GM21576 (cell line): ENCODE measurements around the gene LTF.
"Not testable (repeated sequence)": the region's sequence is repeated elsewhere in the genome, so short reads cannot be mapped to it uniquely, and the experiment has no call there.

ENCODE experiments used
- ATAC-seq: cut with Tn5 transposase; IDR thresholded peaks from one replicate; pipeline ENCODE4 v1.9.1; 2021; ENCODE audit warnings: mild to moderate bottlenecking, moderate library complexity; ENCODE audit not compliant: unreplicated experiment

The LTF gene

DNA sequence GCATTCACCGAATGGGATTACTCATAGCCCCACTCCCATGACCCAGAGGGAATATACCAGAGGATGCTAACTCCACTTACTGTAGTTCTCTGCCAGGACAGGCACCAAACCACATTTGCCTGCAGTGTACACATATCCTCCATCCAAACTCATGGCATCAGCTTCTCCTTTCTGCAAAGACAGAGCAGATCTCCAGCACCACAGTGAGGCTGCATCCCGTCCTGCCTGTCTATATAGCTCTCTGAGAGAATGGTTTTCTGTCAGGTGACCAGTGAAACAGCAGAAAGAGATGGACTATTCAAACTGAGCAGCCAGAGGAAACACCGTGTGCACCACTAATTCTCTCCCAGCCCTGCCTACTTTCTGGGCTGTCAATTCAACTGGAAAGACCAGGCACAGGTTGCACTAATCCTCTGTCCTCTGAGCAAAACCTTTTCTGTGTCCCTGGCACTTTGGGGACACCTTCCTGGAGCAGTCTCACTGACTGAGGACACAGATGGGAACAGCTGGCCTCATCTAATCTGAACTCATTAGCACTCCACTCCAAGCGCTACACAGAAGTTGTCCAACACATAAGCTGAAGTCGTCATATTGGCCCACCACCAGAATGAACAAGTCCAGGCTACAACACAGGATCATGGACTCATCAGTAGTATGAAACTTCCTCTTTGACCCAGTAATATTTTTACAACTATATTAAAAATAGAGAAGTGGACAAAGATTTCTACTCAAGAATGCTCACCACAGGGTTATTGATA lies 17.3 kb downstream of the LTF start:
- no peak for ATAC-seq

DNA sequence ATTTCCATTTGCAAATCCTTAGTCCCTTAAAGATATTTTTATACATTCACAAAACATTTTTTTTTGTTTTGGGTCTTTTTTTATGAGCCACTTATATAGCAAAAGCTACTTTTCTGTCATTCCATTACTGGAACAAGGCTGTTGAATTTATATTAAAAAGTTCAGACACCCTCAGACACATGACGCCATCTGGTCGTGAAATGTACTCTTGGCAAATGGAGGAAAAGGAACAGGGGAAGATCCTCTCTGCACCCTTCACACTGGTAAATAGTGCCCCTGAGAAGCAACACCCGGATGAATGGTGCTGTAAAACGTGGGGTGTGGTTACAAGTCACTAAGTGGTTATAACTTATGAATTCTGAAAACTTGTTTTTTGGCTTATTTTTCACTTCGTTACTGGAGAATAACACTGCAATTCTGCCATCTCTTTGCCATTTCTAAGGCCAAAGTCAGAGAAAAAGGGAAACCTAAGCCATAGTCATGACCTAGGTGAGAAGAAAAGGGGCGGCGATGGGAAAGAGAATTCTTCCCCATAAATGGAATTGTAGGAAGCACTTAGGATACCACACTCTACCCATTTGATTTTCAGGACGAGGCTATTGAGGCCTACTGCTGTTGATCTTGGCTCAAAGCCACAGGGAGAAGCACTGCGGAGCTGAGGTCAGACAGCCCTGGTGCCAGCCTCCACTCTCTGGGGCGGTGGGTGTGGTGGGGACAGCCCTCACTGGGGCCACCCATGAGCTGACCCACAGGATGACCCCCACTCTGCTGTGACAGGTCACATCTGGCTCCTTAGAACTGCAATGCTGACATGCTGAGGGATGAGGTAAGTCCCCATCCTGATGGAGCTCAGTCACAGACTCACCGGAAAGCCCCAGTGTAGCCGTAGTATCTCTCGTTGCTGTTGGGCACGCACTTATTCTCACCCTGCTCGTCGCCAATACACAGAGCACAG lies 21.9 kb downstream of the LTF start:
- no peak for ATAC-seq

DNA sequence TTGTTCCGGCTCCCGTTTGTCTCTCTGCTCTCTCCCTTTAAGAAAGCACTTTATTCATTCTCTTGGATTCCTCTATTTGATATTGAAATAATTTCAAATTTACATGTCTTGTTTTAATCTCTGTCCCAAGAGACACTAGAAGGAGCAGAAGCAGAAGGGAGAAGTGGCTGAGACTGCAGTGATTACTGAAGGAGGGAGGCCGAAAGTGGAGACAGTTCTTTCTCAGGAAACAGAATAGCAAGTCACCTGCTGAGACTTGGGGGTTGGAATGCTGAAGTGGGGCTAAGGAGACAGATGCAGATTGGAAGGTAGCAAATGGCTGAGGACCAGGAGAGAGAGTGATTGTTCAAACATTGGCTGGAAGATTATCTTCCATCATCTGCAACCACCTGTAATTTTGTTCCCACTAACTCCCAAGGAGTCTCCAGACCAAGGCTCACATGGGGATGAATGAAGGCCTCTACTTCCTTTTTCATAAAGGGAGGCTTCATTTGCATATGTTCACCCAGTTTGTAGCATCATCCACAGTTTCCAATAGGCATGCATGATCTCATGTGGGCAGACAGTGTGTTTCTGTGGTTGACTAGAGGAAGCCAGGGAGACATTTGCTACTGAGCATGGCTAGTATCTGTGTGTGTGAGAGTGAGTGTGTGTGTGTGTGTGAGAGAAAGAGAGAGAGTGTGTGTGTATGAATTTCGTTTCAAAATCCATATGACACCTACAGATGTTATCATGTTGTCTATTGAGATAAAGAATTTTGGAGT lies 24.0 kb downstream of the LTF start:
- no peak for ATAC-seq

DNA sequence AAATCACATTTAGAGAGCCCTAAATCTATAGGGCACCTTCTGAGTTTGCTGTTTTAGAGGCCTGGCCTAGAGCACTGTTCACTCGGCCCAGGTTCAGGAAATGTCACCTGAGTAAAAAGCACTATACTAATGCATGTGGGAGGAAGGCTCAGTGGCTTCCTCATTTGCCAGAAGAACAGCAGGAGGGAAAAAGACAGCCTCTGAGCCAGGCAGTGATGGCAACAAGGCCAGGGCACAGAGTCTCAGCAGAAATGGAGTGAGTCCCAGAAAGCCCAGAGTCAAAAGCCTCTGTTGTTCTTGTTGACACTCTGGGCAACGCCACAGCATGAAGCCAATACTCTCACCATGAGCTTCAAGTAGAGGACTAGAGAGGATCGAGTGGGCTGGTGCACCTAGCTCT lies 25.9 kb downstream of the LTF start:
- no peak for ATAC-seq

DNA sequence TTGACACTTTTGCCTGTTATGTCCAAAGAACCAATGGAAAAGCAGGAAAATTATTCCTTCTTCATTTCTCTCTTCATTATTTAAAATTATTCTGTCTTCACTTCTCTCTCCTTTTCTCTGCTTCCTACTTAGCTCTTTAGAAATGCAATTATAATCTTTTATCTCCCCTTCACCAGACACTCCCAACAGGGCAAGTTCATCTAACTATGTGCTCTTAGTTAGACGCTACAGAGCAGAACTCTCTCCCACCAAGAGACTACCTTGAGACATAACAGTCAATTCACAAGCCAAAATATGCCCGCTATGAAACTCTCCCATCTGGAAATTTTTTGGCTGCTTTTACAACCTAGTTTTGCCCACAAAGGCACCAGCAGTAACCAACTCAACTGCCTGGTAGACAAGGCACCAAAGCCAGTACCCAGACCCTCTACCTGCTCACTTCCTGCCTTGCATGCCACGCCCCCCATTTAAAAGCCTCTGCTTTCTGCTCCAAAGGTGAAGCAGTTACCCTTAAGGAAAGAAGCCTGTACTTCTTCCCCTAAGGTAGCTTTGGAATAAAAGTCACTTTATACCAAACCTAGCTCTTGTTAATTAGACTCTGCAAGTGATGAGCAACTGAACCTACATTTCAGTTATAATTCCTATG lies 29.5 kb downstream of the LTF start:
- no peak for ATAC-seq

DNA sequence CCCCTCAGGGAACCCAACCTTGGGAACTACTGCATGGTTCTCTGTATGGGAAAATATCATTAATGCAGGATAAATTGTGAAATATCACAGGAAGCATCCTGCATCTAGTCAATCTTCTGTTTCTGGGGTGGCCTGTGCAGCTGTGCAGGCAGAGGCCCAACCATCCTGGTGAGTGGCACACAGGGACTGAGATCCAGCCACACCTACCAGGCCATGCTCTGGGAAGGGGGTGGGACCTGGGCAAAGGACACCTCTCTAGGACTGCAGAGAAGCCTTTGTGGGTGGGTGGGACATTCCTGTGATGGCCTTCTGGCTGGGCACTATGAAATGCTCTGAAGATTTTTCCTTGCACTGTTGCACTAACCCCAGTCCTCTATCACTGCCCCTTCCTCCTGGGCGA lies 30.9 kb downstream of the LTF start:
- no peak for ATAC-seq

DNA sequence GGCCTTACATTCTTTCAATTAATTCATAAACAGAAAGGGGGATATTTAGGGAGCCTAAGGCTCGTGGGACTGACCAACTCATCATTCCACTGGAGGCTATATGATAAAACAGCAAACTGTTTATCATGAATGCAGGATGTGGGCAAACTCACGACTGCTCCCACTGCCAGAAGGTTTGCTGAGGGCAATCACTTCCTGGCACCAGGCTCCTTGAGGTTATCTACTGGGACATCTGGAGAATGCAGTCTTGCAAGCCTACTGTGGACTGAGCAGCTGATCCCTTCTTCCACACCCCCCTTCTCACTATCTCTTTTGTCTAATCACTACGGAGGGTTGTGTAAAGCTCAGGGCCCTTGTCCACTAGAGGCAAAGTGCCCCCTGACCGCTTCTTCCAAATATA lies 31.6 kb downstream of the LTF start:
- not testable (repeated sequence) for ATAC-seq

DNA sequence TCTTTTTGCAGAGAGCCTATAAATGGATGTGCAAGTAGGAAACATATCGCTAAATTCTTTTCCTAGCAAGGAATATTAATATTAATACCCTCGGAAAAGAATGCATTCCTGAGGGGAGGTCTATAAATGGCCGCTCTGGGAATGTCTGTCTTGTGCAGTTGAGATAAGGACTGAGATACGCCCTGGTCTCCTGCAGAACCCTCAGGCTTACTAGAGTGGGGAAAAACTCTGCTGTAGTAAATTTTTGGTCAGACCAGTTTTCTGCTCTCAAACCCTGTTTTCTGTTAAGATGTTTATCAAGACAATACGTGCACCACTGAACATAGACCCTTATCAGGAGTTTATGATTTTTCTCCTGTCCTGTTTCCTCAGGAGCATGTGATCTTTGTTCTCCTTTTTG lies 32.8 kb downstream of the LTF start:
- not testable (repeated sequence) for ATAC-seq

DNA sequence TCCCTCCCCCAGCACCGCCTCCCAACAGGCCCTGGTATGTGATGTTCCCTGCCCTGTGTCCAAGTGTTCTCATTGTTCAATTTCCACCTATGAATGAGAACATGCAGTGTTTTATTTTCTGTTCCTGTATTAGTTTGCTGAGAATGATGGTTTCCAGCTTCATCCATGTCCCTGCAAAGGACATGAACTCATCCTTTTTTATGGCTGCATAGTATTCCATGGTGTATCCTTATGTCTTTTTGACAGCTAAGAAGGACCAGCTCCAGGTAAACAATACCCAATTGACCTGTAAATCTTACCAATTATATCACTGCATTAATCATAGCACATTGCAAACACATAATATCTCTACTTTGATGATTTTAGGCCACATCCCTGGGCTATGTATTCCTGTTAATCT lies 33.8 kb downstream of the LTF start:
- not testable (repeated sequence) for ATAC-seq

DNA sequence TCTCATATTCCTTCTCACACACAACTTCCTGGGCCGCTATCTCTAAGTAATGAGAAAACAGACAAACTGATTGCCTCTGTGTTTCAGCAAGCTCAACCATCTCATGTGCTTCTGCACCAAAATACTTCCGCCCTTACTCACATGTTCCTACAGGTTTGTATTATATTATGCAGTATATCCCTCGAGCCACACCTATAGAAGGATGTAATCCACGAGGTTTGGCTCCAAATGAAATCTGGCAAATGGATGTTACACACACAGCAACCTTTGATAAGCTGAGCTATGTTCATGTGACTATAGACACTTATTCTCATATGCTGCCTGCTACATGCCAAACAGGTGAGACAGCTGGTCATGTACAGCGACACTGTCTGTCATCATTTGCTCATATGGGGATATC lies 35.0 kb downstream of the LTF start:
- ATAC-seq = no peak

DNA sequence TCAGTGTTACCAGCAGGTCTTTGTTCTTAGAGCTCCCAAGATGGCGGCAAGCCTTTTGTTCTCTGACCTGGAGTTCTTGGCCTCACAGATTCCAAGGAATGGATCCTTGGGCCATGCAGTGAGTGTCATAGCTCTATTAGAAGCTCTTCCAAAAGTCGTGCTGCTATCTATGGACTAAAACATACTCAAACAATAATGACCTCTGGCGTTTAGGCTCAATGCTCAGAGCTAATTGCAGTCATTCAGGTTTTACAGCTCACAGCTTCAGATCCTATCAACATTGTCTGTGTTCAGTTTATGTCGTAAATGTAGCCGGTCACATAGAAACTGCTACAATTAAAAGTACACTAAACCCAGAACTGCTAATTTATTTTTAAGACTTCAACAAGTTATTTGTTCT lies 35.5 kb downstream of the LTF start:
- no peak for ATAC-seq

DNA sequence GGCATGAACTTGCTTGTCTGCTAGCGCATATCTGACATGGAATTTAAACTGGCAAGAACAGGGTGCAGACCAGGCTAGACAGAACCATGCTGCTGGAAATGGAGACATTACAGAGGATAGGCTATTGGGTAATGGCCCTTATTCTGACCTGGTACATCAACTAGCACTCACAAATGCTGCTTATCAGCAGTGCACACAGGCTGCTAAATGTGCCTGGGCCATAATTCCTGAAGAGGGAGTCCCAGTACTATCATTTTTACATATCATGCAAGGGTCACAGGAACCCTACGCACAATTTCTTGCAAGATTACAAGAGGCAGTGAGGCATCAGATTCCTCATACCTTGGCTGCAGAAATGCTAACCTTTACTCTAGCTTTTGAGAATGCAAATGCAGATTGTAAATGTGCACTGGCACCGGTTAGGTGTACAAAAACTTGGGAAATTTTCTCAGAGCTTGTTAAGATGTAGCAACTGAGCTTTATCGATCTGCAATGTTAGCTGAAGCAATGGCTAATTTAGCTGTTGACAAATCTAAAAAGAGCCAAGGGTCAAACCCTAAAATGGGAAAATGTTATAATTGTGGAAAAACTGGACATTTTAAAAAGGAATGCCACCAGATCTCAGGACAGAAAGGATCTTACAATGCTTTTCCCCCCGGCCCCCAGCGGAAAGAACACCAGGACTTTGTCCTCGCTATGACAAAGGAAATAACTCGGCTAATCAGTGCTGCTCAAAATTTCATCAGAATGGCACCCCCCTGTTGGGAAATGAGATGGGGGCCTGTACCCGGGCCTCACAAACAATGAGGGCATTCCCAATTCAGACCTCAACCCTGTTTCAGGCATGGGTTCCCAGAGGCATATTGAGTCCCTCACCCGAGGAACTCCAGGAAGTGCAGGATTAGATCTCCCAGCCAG lies 36.5 kb downstream of the LTF start:
- ATAC-seq = no peak

DNA sequence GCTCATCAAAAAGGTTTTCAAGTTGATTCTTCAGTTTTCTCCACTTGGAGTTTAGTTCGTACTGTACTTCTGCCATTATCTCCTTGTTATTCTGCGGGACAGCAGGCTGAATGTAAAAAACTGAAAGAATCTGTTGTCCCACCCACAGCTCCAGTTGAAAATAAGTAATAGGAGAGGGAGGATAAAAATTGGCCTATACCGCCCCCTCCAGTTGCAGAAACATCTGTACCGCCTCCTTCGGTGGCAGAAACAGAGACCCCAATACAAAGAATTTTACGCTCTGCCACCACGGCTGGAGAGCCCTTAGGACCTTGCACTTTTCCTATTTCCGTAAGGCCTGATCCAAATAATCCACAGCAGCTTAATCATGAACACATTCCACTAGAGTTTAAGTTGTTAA lies 37.3 kb downstream of the LTF start:
- ATAC-seq = not testable (repeated sequence)

DNA sequence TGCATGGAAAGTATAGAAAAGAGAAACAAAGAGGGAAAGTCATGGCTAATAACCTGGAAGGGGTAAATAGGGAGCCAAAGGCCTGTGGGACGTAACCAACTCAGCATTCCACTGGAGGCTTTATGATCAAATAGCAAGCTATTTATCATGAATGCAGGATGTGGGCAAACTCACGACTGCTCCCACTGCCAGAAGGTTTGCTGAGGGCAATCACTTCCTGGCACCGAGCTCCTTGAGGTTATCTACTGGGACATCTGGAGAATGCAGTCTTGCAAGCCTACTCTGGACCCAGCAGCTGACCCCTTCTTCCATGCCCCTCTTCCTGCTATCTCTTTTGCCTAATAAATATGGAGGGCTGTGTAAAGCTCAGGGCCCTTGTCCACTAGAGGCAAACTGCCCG lies 38.2 kb downstream of the LTF start:
- ATAC-seq = not testable (repeated sequence)

DNA sequence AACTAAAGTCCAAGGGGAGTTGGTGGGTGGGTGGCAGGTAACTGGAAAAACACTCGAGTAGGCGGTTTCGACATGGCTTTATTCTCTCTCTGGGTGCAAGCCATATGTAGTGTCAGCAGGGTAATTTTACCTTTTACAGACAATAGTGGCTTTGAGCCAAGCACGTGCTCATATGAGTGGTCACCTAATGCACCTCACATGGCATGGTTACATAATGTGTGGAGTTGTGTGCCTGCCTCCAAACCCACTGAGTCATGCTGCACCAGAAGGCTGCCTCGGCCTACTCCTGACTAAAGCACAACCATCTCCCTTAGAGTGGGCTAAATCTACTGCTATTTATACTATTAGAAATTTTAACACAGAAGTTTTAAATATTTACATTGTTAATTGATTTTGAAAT lies 41.1 kb downstream of the LTF start:
- no peak for ATAC-seq

DNA sequence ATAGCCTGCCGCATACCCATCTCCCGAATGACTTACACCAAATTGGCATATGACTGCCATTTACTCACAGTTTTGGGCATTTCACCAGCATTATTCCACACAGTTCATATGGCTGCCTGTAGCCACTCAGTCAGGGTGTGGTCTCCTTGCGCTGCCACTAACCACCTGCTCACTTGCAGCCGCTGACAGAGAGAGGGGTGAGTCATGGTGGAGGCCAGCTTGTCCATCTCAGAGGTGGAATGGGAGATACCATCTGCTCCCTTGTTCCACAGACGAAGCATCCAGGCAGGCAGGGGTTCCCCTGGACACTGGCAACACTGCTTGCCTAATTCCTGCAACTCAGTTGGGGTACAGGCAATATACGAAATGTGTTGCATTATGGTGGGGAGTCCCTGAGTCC lies 42.1 kb downstream of the LTF start:
- ATAC-seq = no peak

DNA sequence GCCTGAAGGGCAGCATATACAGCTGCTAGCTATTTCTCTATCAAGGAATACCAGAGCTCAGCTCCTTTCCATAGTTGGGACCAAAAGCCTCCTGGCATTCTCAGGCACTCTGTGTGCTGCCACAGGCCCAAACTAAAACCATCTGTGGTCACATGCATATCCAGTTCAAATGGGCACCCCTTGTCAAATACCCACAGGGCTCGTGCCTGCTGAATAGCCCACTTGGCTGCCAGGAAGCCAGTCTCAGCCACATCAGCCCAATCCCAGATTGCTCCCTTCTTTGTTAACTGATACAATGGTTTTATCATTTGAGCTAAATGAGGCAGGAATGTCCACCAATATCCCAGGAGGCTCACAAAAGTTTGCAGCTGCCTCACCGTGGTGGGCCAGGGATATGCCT lies 43.8 kb downstream of the LTF start:
- no peak for ATAC-seq

DNA sequence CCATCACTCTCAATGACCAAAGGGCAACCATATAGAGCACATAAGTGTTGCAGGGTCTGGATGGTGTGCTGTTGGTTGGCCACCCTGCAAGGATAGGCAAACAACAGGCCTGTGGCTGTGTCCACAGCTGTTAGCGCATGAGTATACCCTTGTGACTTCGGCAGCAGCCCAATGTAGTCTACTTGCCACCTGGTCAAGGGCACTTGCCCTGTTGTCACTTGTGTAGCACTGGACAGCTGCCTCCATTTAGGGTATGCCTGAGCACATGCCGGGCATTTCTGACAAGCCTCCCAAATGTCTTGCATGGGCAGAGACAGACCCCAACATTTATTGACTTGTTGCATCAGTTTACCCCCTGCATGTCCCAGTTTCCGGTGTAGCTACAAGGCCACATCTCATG lies 44.9 kb downstream of the LTF start:
- ATAC-seq = no peak

DNA sequence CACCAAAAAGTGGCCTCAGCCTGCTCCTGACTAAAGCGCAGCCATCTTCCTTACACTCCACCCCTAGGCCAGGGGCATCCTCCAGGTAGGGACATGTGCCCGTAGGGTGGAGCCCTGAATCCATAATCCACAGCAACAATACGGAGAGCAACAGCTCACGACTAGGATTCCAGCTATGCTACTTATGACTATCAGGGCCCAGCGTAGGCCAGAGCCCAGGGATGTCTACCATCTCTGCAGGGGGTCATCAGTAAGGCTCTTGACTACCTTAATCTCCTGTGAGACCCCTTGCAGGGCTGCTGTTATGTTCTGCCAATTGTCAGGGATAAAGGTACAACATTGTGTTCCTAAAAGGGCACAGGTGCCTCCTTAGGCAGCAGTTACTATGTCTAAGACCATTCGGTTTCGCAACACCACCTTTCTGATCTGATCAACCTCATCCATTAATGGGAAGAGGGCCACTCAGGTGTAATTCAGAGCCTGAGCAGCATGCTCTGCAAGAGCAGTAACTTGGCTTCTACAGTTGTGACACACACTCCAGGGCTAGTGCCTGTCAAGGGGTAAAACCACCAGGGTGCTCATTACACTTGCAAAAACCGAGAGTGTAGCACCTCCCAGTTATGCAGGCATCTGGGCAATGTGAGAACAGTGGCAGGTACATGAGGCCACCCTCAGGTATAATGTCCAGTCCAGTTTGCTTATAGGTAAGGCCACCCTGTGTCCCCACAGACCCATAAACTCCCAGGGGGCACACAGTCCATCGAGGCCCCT lies 46.7 kb downstream of the LTF start:
- ATAC-seq = no peak
